NT2/D1 (cell line): Measurements from ENCODE around the gene RPS6KA3.
"Not testable (repeated sequence)": the region's sequence is repeated elsewhere in the genome, so short reads cannot be mapped to it uniquely, and the experiment has no call there.

Experiments
- DNase-seq: peaks from one replicate; pipeline ENCODE4 v3.0.0-alpha.2; 2011; ENCODE audit warnings: low read depth, low spot score
- H3K27me3 ChIP-seq: 2 replicates; pipeline ENCODE4 v1.6.0; 2011; ENCODE audit warnings: mild to moderate bottlenecking; ENCODE audit not compliant: insufficient read length, insufficient read depth
- H3K36me3 ChIP-seq: 2 replicates; pipeline ENCODE4 v1.6.1; 2011; ENCODE audit warnings: mild to moderate bottlenecking, low read length, mixed read lengths; ENCODE audit not compliant: insufficient read depth, insufficient read length
- H3K4me1 ChIP-seq: 2 replicates; pipeline ENCODE4 v1.5.1; 2011; ENCODE audit not compliant: insufficient read depth, insufficient read length
- H3K4me3 ChIP-seq: 2 replicates; pipeline ENCODE4 v1.5.1; 2011; ENCODE audit warnings: low read depth; ENCODE audit not compliant: insufficient read length
- H3K9ac ChIP-seq: 2 replicates; pipeline ENCODE4 v1.6.0; 2011; ENCODE audit warnings: low read depth; ENCODE audit not compliant: insufficient read length
- H3K9me3 ChIP-seq: 2 replicates; pipeline ENCODE4 v1.5.1; 2011; ENCODE audit warnings: mild to moderate bottlenecking, low read length; ENCODE audit not compliant: insufficient read depth
- SUZ12 ChIP-seq: IDR thresholded peaks from 2 replicates; pipeline ENCODE4 v1.6.1; 2011; ENCODE audit not compliant: insufficient read length, insufficient read depth; ENCODE audit errors: extremely low read depth
- YY1 ChIP-seq: IDR thresholded peaks from 2 replicates; pipeline ENCODE4 v1.6.1; 2011; ENCODE audit not compliant: insufficient read length, insufficient read depth
- ZNF274 ChIP-seq: IDR thresholded peaks from 2 replicates; pipeline ENCODE4 v1.6.1; 2011; ENCODE audit warnings: mild to moderate bottlenecking, low read depth, low read length

Gene RPS6KA3

DNA sequence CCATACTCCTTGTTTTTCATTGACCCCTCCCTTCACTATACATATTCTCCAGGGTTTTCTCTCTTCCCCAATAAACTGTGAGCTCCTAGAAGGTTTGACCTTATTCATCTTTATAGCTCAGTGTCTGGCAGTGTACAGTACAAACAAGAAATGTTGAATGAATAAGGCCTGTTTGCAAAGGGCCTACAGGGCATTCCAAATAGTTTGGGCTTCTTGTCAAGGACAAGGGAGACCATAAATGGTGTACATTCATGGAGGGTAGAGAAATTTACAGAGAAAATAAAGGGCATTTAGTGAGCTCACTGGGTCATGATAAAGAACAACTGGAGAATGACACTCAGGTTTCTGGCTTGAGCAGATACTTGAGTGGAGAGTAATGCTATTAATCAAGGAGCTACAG, 77.5 kb downstream of the RPS6KA3 start:
- H3K4me1 ChIP-seq: no peaks in the 10 kb centered on the region
- no peaks in the 10 kb centered on the region for H3K9me3 ChIP-seq
- no peaks in the 10 kb centered on the region for H3K27me3 ChIP-seq
- H3K9ac ChIP-seq: no peak overlapping the region
- no peak for DNase-seq
- peaks cover 31% of the 10 kb centered on the region for H3K36me3 ChIP-seq
- no peak overlapping the region for H3K4me3 ChIP-seq
- TF ChIP-seq ZNF274: no peak
- no peak for TF ChIP-seq YY1
- TF ChIP-seq SUZ12: no peak

GRCh38 chrX:20181598-20182329, 84.9 kb downstream of the RPS6KA3 start:
- Histone ChIP-seq H3K9me3 (no peaks in the 10 kb centered on the region), H3K9ac (no peak overlapping the region), H3K4me1 (no peaks in the 10 kb centered on the region), H3K27me3 (no peaks in the 10 kb centered on the region), H3K4me3 (no peak overlapping the region), H3K36me3 (peaks cover 27% of the 10 kb centered on the region)
- no peak for TF ChIP-seq SUZ12
- no peak for TF ChIP-seq ZNF274
- no peak for TF ChIP-seq YY1
- DNase-seq: no peak

DNA sequence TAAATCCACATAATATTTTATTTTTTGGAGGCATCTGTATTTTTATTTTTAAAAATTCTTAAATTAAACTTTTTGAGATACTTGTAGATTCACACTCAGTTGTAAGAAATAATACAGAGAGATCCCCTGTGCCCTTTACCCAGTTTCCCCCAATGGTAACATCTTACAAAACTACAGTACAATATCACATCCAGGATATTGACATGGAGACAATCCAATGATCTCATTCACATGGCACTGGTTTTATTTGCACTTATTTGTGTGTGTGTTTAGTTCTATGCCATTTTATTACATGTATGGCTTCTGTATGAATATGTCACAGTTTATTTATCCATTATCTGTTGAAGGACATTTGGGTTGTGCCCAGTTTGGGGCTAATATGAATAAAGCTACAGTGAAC, 89.6 kb downstream of the RPS6KA3 start:
- H3K36me3 ChIP-seq: peaks cover 44% of the 10 kb centered on the region
- DNase-seq: no peak
- H3K4me1 ChIP-seq: no peaks in the 10 kb centered on the region
- H3K9me3 ChIP-seq: no peaks in the 10 kb centered on the region
- no peak overlapping the region for H3K4me3 ChIP-seq
- no peak overlapping the region for H3K9ac ChIP-seq
- TF ChIP-seq SUZ12: no peak
- no peaks in the 10 kb centered on the region for H3K27me3 ChIP-seq

DNA sequence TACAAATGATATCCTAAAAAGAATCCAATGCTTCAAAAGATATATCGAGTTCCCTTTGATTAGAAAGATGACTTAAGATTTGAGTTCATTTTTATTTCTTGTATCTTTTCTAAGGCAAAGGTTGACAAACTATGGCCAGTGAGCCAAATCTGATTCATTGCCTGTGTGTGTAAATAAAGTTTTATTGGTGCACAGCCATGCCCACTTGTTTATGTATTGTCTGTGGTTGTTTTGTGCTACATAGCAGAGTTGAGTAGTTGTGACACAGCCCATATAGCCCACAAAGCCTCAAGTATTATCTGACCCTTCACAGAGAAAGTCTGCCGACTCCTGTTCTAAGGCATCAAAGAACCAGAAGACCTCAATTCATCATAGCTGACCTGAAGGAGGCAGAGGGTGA, 92.9 kb downstream of the RPS6KA3 start:
- no peaks in the 10 kb centered on the region for H3K4me1 ChIP-seq

GRCh38 chrX:20173313-20173712, 93.4 kb downstream of the RPS6KA3 start:
- Histone ChIP-seq H3K9ac (no peak overlapping the region), H3K9me3 (no peaks in the 10 kb centered on the region), H3K4me3 (no peak overlapping the region), H3K27me3 (no peaks in the 10 kb centered on the region), H3K4me1 (no peaks in the 10 kb centered on the region), H3K36me3 (peaks cover 65% of the 10 kb centered on the region)
- DNase-seq: no peak
- TF ChIP-seq YY1 (no peak), ZNF274 (no peak), SUZ12 (no peak)

More for the DNA sequence above, 92.9 kb downstream of the RPS6KA3 start:
- H3K27me3 ChIP-seq: no peaks in the 10 kb centered on the region
- TF ChIP-seq YY1 (no peak), SUZ12 (no peak), ZNF274 (no peak)
- no peak for DNase-seq
- H3K36me3 ChIP-seq: peaks cover 60% of the 10 kb centered on the region
- no peak overlapping the region for H3K4me3 ChIP-seq
- no peaks in the 10 kb centered on the region for H3K9me3 ChIP-seq
- H3K9ac ChIP-seq: no peak overlapping the region

DNA sequence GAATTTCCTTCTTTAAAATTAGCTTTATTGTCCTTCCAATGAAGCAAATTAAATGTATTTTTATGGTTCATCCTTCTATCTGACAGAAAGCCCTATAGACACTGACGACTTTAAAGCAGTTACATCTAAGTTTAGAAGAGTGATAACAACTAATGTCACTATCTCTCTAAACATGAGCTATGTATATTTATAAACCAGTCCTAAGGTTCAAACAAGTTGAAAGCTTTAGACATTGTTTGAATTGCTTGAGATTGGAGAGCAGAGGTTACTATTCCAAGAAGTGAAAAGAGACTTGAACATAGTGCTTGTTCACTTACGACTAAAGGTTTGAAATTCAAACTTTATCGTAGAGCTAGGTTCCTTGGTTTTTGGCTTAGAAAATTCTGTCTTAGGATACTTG, 94.8 kb downstream of the RPS6KA3 start:
- H3K9me3 ChIP-seq: no peaks in the 10 kb centered on the region
- H3K9ac ChIP-seq: no peak overlapping the region
- no peaks in the 10 kb centered on the region for H3K27me3 ChIP-seq
- no peak overlapping the region for H3K4me3 ChIP-seq
- DNase-seq: no peak
- H3K36me3 ChIP-seq: peaks cover 73% of the 10 kb centered on the region
- H3K4me1 ChIP-seq: no peaks in the 10 kb centered on the region
- TF ChIP-seq ZNF274 (no peak), SUZ12 (no peak), YY1 (no peak)

GRCh38 chrX:20162516-20162915, 104.2 kb downstream of the RPS6KA3 start:
- not testable (repeated sequence) for H3K27me3 ChIP-seq, H3K9me3 ChIP-seq, H3K9ac ChIP-seq, DNase-seq, H3K4me3 ChIP-seq, H3K4me1 ChIP-seq
- H3K36me3 ChIP-seq: peaks cover 47% of the 10 kb centered on the region
